Measurements from ENCODE around the gene KCNQ1.

DNA sequence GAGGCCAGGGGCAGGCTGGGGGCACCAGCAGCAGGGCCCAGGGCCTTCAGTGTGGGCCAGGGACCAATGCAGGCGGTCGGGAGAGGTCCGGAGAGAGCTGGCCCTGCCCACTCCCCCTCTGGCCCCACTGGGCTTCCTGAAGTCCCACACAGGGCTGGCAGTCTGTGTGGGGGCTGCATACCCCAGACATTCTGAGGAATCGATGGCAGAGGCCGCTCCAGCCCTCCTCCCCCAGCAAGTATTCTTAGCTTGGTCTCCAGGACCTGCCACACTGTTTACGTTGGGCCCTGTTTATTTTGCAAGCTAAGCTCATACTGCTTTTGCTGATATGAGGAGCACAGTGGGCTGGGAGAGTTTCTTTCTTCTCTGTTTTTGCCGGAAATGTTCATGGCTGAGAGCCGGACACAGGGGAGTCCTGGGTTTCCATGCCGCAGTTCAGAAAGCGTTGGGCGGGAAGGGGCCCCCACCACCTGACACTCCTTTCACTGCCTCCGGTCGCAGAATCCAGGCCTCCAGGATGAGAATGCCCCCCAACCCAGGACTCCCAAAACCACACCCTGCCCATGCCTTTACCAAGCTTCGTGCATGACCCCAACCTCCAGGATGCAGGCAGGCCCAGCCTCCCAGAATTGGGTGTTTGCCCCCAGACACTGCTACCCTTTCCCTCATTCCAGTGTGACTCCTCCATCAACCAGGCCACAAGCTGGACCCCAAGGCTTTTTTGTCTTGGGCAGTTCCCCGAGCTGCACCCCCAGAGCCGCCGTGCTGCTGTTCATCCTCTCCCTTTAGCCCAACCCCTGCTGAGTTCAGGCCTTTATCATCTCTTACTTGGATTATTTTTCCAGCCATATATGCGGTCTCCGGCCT, 336.8 kb downstream of the KCNQ1 start:
- peak; percentile 49; the same call in 1 of the 2 replicates for TF ChIP-seq GABPB1 (CRISPR knock-in tag; IDR thresholded peaks at IDR 0.05)
- TF ChIP-seq, protein P1, sequence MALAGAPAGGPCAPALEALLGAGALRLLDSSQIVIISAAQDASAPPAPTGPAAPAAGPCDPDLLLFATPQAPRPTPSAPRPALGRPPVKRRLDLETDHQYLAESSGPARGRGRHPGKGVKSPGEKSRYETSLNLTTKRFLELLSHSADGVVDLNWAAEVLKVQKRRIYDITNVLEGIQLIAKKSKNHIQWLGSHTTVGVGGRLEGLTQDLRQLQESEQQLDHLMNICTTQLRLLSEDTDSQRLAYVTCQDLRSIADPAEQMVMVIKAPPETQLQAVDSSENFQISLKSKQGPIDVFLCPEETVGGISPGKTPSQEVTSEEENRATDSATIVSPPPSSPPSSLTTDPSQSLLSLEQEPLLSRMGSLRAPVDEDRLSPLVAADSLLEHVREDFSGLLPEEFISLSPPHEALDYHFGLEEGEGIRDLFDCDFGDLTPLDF (CRISPR knock-in tag; IDR thresholded peaks at IDR 0.05), result no peak
- no peak for TF ChIP-seq SAFB (IDR thresholded peaks at IDR 0.05; ENCODE audit: borderline replicate concordance, low read depth, low read length)
- TF ChIP-seq ZNF76 (CRISPR knock-in tag; IDR thresholded peaks at IDR 0.05; ENCODE audit: borderline replicate concordance), result peak; percentile 22; the same call in 1 of the 2 replicates
- TF ChIP-seq, protein P2, sequence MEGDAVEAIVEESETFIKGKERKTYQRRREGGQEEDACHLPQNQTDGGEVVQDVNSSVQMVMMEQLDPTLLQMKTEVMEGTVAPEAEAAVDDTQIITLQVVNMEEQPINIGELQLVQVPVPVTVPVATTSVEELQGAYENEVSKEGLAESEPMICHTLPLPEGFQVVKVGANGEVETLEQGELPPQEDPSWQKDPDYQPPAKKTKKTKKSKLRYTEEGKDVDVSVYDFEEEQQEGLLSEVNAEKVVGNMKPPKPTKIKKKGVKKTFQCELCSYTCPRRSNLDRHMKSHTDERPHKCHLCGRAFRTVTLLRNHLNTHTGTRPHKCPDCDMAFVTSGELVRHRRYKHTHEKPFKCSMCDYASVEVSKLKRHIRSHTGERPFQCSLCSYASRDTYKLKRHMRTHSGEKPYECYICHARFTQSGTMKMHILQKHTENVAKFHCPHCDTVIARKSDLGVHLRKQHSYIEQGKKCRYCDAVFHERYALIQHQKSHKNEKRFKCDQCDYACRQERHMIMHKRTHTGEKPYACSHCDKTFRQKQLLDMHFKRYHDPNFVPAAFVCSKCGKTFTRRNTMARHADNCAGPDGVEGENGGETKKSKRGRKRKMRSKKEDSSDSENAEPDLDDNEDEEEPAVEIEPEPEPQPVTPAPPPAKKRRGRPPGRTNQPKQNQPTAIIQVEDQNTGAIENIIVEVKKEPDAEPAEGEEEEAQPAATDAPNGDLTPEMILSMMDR (IDR thresholded peaks at IDR 0.05 in 2 of 3, conservative IDR thresholded peaks at IDR 0.05 in 1 of 3; ENCODE audit: insufficient read depth in 2 of 3, low read depth in 1 of 3, low read length in 3 of 3), result no peak
- no peak for TF ChIP-seq FOXP1 (CRISPR knock-in tag; IDR thresholded peaks at IDR 0.05)
- TF ChIP-seq LEF1 (IDR thresholded peaks at IDR 0.05), result no peak
- TF ChIP-seq FOXM1 (IDR thresholded peaks at IDR 0.05; ENCODE audit: low read depth), result no peak
- no peak for TF ChIP-seq FOXM1 (CRISPR knock-in tag; IDR thresholded peaks at IDR 0.05; ENCODE audit: low read depth)
